Measurements from ENCODE around the gene MEIS2. TPM values are rescaled to one million over a fixed set of nuclear protein-coding genes. Genes with fewer than 3 reads are reported as not detected.

The MEIS2 gene
- total RNA-seq, 2 experiments from 2014 or later, result not detected

GRCh38 chr15:36893276-36893675 is 207.1 kb downstream of the MEIS2 start:
- Mint-ChIP-seq H3K4me3 (no peak overlapping the region), H3K9me3 (no peaks in the 10 kb centered on the region), H3K27me3 (peaks cover 79% of the 10 kb centered on the region), H3K4me1 (ENCODE audit: low read depth) (no peaks in the 10 kb centered on the region), H3K36me3 (ENCODE audit: low read depth) (no peaks in the 10 kb centered on the region), H3K27ac (no peak overlapping the region)
- intact Hi-C loops (cut with DNase I, micrococcal nuclease), result no loop called here
- H3K9me3 ChIP-seq (ENCODE audit: control insufficient read depth in 1 of 2, insufficient read depth in 1 of 2, low read length in 2 of 2), result peaks cover 0 to 6% of the 10 kb centered on the region in 2 experiments
- DNase-seq (no peak), ATAC-seq (ENCODE audit: poor library complexity) (no peak)
- H3K4me3 ChIP-seq (ENCODE audit: low read length), result no peak overlapping the region
- ChIA-PET POLR2A (no interaction called here), CTCF (no interaction called here)
- H3K4me1 ChIP-seq (ENCODE audit: insufficient read depth, low read length), result no peaks in the 10 kb centered on the region
- H3K36me3 ChIP-seq (ENCODE audit: insufficient read depth, low read length), result no peaks in the 10 kb centered on the region
- no peak overlapping the region for H3K27ac ChIP-seq (ENCODE audit: low read depth in 1 of 2, low read length in 2 of 2)
- no peak for TF ChIP-seq CTCF (IDR thresholded peaks at IDR 0.05)
- peaks cover 10 to 25% of the 10 kb centered on the region in 2 experiments for H3K27me3 ChIP-seq (ENCODE audit: control insufficient read depth in 1 of 2, insufficient read depth in 2 of 2, low read length in 2 of 2)

DNA sequence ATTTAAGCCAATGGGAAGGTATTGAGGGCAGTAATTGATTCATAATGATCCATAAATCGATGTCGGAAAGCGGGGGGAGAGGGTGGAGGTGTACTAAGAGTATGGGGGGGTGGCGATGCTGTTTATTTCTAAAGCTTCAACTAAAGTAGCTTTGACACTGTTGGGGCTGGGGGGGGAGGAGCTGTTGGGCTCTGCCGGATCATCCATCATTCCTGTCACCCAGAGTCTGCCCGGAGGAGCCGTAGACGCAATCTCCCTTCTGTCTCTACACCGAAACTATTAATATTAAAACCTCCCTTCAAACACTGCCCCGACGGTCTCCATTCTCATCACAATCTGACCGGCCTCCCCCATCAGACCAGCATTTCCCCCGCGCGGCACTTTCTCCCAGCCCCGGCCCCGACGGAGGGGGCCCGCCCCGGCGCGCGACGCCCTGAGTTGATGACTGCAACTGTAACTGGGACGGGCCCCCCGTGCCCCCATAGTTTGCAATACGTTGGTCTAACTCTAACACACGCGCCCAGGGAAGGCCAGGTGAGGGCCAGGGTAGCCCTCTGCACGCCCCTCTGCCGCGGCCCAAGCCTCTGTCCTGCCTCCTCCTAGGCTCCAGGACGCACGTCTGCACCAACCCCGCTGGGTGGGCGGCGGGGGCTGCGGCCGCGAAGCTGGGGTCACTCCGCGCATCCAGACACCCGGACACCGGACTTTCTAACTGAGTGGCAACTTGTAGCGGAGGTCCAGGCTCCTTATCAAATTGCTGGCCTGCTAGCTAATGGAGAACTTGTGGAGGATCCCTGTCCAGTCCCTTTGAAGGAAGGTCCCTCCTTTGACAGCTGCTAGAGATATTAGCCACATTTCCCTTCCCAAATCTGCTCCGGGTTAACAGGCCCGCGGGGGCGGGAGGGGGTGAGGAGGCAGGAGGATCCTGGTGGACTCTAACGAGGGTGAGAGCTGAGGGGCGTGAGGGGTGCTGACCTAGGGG is 212.0 kb downstream of the MEIS2 start:
- no peak for TF ChIP-seq CTCF (IDR thresholded peaks at IDR 0.05)

DNA sequence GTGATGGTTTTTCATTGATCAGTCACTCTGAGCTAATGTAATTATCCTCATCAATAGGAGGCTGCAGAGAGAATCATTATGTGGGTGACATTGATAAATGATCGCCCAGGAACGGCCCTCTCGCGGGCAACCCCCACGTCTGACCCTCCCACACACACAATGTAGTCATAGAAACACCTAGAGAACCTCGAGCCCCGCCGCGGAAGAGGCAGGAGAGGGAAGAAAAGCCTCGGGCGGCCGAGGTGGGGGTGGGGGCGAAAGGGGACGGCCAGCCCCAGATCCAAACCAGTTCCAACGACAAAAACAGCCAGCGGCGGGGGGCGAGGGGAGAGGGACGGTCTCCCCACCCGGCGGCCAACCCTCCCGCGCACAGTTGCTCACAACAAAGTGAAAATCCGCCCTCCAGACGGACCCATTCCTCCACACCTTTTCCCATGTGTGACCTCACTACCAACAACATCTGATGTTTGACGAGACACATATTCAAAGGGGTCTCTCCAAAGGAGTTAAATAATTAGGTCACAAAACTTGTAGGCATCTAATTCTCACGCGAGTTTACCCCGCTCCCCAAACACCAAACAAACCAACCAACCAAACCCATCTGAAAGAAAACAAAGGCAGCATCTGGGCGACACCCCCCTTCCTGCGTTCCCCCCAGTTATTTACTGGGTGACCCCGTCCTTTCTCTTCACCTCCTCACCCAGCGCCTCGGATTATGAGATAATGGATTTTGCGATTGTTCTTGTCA is 213.0 kb downstream of the MEIS2 start:
- Mint-ChIP-seq H3K36me3 (ENCODE audit: low read depth) (no peaks in the 10 kb centered on the region), H3K4me1 (ENCODE audit: low read depth) (peaks cover 5% of the 10 kb centered on the region), H3K27ac (no peak overlapping the region), H3K4me3 (no peak overlapping the region), H3K9me3 (no peaks in the 10 kb centered on the region), H3K27me3 (peaks cover 99% of the 10 kb centered on the region)
- Histone ChIP-seq H3K9me3 (ENCODE audit: control insufficient read depth in 1 of 2, insufficient read depth in 1 of 2, low read length in 2 of 2) (peaks cover 4 to 26% of the 10 kb centered on the region in 2 experiments), H3K27ac (ENCODE audit: low read depth in 1 of 2, low read length in 2 of 2) (no peak overlapping the region), H3K4me1 (ENCODE audit: insufficient read depth, low read length) (peaks cover 4% of the 10 kb centered on the region), H3K4me3 (ENCODE audit: low read length) (no peak overlapping the region), H3K36me3 (ENCODE audit: insufficient read depth, low read length) (no peaks in the 10 kb centered on the region), H3K27me3 (ENCODE audit: control insufficient read depth in 1 of 2, insufficient read depth in 2 of 2, low read length in 2 of 2) (peaks cover 61 to 77% of the 10 kb centered on the region in 2 experiments)
- intact Hi-C loops (cut with DNase I, micrococcal nuclease), result no loop called here
- POLR2A ChIA-PET, result no interaction called here
- DNase-seq, result no peak
- CTCF ChIA-PET, result no interaction called here
- TF ChIP-seq CTCF (IDR thresholded peaks at IDR 0.05), result no peak
- ATAC-seq (ENCODE audit: poor library complexity), result no peak

More for the DNA sequence above, 212.0 kb downstream of the MEIS2 start:
- intact Hi-C loops (cut with DNase I, micrococcal nuclease), result no loop called here
- Mint-ChIP-seq H3K9me3 (no peaks in the 10 kb centered on the region), H3K27me3 (peaks cover 94% of the 10 kb centered on the region), H3K4me3 (no peak overlapping the region), H3K27ac (no peak overlapping the region), H3K4me1 (ENCODE audit: low read depth) (peaks cover 5% of the 10 kb centered on the region), H3K36me3 (ENCODE audit: low read depth) (no peaks in the 10 kb centered on the region)
- no peaks in the 10 kb centered on the region for H3K36me3 ChIP-seq (ENCODE audit: insufficient read depth, low read length)
- H3K27me3 ChIP-seq (ENCODE audit: control insufficient read depth in 1 of 2, insufficient read depth in 2 of 2, low read length in 2 of 2), result peaks cover 52 to 68% of the 10 kb centered on the region in 2 experiments
- H3K4me1 ChIP-seq (ENCODE audit: insufficient read depth, low read length), result peaks cover 4% of the 10 kb centered on the region
- H3K9me3 ChIP-seq (ENCODE audit: control insufficient read depth in 1 of 2, insufficient read depth in 1 of 2, low read length in 2 of 2), result peaks cover 4 to 26% of the 10 kb centered on the region in 2 experiments
- H3K4me3 ChIP-seq (ENCODE audit: low read length), result no peak overlapping the region
- no peak for ATAC-seq (ENCODE audit: poor library complexity)
- CTCF ChIA-PET, result no interaction called here
- DNase-seq, result no peak
- no peak overlapping the region for H3K27ac ChIP-seq (ENCODE audit: low read depth in 1 of 2, low read length in 2 of 2)
- POLR2A ChIA-PET, result no interaction called here
